Loucy (cell line): ENCODE results near the gene MN1.

Source experiments
- H2AFZ ChIP-seq: fragments of 200-600 bp; sonication (generic); 2 replicates; pipeline ENCODE4 v1.6.0; 2016; ENCODE audit warnings: antibody characterized with exemption, mild to moderate bottlenecking, low read length, moderate library complexity
- H3F3A ChIP-seq: fragments of 200-600 bp; 2 replicates; pipeline ENCODE4 v1.6.0; 2016; ENCODE audit warnings: antibody characterized with exemption, low read depth, mild to moderate bottlenecking
- H3K27me3 ChIP-seq: fragments of 200-600 bp; sonication (generic); 2 replicates; pipeline ENCODE4 v1.6.1; 2014; ENCODE audit warnings: low read length, mild to moderate bottlenecking; ENCODE audit not compliant: insufficient read depth, poor library complexity, severe bottlenecking
- H3K36me3 ChIP-seq: fragments of 200-600 bp; sonication (generic); 2 replicates; pipeline ENCODE4 v1.6.1; 2016; ENCODE audit warnings: low read length; ENCODE audit not compliant: insufficient read depth
- H3K4me1 ChIP-seq: fragments of 200-600 bp; sonication (generic); 2 replicates; pipeline ENCODE4 v1.5.1; 2014; ENCODE audit warnings: low read length, mild to moderate bottlenecking; ENCODE audit not compliant: insufficient read depth, poor library complexity, severe bottlenecking
- H3K4me2 ChIP-seq: fragments of 200-600 bp; sonication (generic); 2 replicates; pipeline ENCODE4 v1.6.0; 2014; ENCODE audit warnings: antibody characterized with exemption, low read length, low read depth, mild to moderate bottlenecking; ENCODE audit not compliant: poor library complexity, severe bottlenecking
- H3K4me3 ChIP-seq: fragments of 200-600 bp; sonication (generic); 2 replicates; pipeline ENCODE4 v1.5.1; 2014; ENCODE audit warnings: low read length, mild to moderate bottlenecking, mixed read lengths; ENCODE audit not compliant: poor library complexity, severe bottlenecking
- H3K79me2 ChIP-seq: fragments of 200-600 bp; sonication (generic); 2 replicates; pipeline ENCODE4 v1.6.1; 2014; ENCODE audit warnings: low read length; ENCODE audit not compliant: insufficient read depth
- H3K9ac ChIP-seq: fragments of 200-600 bp; sonication (generic); 2 replicates; pipeline ENCODE4 v1.6.0; 2014; ENCODE audit warnings: mild to moderate bottlenecking, low read depth, low read length, moderate library complexity; ENCODE audit not compliant: poor library complexity, severe bottlenecking
- H3K9me2 ChIP-seq: fragments of 200-600 bp; sonication (generic); replicated peaks from 2 replicates; pipeline ENCODE4 v1.6.1; 2016; ENCODE audit warnings: low read depth, low read length, mixed read lengths
- H3K9me3 ChIP-seq: fragments of 200-600 bp; sonication (generic); 2 replicates; pipeline ENCODE4 v1.6.1; 2014; ENCODE audit warnings: mild to moderate bottlenecking, antibody characterized with exemption, low read length, low read depth; ENCODE audit not compliant: insufficient read depth
- H4K20me1 ChIP-seq: fragments of 200-600 bp; sonication (generic); 2 replicates; pipeline ENCODE4 v1.6.0; 2014; ENCODE audit warnings: antibody characterized with exemption, low read length, mild to moderate bottlenecking; ENCODE audit not compliant: insufficient read depth, poor library complexity, severe bottlenecking
- EZH2phosphoT487 ChIP-seq: fragments of 200-600 bp; IDR thresholded peaks from 2 replicates; pipeline ENCODE4 v1.6.1; 2018; ENCODE audit warnings: antibody characterized with exemption, mild to moderate bottlenecking, moderate library complexity, borderline replicate concordance
- TF ChIP-seq, protein P1 (sequence below): fragments of 200-600 bp; sonication (generic); conservative IDR thresholded peaks from 2 replicates; pipeline ENCODE4 v1.5.1; 2014; ENCODE audit warnings: mild to moderate bottlenecking, antibody characterized with exemption, low read length

The MN1 gene

DNA sequence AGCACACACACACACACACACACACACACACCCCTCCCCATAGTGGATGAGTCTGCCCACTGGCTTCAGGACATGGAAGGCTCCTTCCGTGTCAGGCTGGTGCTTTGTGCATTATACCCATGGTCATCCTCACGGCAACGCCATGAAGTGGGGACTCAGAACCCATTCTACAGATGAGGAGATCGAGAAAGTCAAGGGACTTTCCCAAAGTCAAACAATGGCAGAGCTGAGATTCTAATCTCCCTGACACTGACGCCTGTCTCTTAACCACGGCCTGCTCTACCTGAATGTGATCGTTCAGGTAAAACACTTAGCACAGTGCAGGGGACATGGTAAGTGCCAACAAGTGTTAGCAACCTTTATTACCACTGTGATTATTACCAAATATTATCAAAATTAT lies 4.3 kb upstream of the MN1 start:
- no peak overlapping the region for H3K4me3 ChIP-seq
- no peaks in the 10 kb centered on the region for H3K27me3 ChIP-seq
- no peaks in the 10 kb centered on the region for H3F3A ChIP-seq
- no peak overlapping the region for H2AFZ ChIP-seq
- H3K4me1 ChIP-seq, result no peaks in the 10 kb centered on the region
- no peak overlapping the region for H3K4me2 ChIP-seq
- no peak overlapping the region for H3K9ac ChIP-seq
- H3K79me2 ChIP-seq, result no peaks in the 10 kb centered on the region
- H3K9me2 ChIP-seq, result no peaks in the 10 kb centered on the region
- no peak for TF ChIP-seq EZH2phosphoT487
- TF ChIP-seq, protein P1, sequence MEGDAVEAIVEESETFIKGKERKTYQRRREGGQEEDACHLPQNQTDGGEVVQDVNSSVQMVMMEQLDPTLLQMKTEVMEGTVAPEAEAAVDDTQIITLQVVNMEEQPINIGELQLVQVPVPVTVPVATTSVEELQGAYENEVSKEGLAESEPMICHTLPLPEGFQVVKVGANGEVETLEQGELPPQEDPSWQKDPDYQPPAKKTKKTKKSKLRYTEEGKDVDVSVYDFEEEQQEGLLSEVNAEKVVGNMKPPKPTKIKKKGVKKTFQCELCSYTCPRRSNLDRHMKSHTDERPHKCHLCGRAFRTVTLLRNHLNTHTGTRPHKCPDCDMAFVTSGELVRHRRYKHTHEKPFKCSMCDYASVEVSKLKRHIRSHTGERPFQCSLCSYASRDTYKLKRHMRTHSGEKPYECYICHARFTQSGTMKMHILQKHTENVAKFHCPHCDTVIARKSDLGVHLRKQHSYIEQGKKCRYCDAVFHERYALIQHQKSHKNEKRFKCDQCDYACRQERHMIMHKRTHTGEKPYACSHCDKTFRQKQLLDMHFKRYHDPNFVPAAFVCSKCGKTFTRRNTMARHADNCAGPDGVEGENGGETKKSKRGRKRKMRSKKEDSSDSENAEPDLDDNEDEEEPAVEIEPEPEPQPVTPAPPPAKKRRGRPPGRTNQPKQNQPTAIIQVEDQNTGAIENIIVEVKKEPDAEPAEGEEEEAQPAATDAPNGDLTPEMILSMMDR, result no peak
- H3K9me3 ChIP-seq, result no peaks in the 10 kb centered on the region
- H4K20me1 ChIP-seq, result no peaks in the 10 kb centered on the region
- no peaks in the 10 kb centered on the region for H3K36me3 ChIP-seq

DNA sequence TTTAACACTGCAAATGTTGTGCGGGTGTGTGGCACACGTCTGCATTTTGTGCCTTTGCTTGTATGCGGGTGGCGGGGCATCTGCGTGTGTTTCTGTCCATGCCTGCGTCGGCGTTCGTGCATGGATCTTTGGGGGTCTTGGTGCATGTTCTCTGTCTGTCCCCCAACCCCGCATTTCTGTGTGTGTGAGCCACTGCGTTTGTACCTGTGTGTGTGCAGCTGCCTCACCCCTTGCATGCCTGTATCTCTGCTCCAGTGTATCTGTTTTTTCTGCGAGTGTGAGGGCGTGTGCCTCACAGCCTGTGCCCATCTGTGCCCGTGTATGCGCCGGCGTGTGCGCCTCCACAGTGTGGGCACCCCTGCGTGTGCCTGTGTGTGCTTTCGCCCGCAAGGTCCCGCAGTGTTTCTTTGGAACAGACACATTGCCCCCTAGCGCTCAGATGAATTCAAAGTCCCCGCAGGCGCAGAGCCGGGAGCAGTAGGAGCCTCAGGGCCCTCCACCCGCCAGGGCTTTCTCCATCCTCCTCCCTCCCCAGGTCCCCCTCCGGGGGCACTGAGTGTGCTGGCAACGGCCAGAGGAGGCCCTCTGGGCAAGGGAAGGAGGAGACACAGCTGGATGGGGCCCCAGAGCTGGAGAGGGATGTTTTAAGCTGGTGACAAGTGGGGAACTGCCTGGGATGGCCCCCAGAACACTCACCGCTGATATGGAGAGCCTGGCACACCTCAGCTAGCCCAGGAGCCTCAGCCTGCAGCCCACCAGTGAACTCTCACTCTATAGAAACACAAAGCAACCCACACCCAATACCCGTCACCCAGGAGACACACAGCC lies 3.1 kb upstream of the MN1 start:
- H3K36me3 ChIP-seq, result no peaks in the 10 kb centered on the region
- no peaks in the 10 kb centered on the region for H3K9me2 ChIP-seq
- H3K4me2 ChIP-seq, result no peak overlapping the region
- no peaks in the 10 kb centered on the region for H3K4me1 ChIP-seq
- no peaks in the 10 kb centered on the region for H3K9me3 ChIP-seq
- no peaks in the 10 kb centered on the region for H3K27me3 ChIP-seq
- TF ChIP-seq, protein P1, result peak; percentile 72
- no peak for TF ChIP-seq EZH2phosphoT487
- no peak overlapping the region for H3K4me3 ChIP-seq
- no peaks in the 10 kb centered on the region for H4K20me1 ChIP-seq
- H3F3A ChIP-seq, result no peaks in the 10 kb centered on the region
- peak overlapping the region; percentile 64; the same call in 1 of the 2 replicates for H2AFZ ChIP-seq
- H3K9ac ChIP-seq, result no peak overlapping the region
- no peaks in the 10 kb centered on the region for H3K79me2 ChIP-seq

DNA sequence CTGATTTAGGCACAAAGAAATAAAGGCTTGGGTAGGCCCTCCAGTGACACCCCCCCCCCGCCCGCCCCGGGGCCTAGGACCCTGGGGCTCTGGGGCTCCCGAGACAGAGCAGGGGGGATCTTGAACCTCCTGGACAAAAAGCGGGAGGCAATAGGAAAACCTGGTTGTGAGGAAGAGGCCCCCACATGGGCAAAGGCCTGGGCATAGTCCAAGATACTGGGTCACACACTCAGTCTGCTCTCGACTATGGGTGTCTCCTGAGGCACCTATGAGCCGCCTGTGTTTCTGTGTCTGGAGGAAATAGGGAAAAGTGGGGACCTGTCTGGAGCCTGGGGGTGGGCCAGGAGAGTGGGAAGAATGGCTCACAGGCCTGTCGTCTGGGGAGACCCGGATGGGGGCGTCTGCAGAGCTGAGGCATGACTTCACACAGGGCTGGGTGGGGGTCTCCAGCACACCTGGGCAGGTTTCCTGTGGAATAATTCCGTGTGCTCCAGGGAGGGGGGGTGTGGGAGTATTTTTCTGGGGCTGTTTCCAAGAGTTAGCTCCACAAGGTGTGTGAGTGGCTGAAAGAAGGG lies 2.4 kb upstream of the MN1 start:
- H3F3A ChIP-seq, result no peaks in the 10 kb centered on the region
- H3K9ac ChIP-seq, result no peak overlapping the region
- no peaks in the 10 kb centered on the region for H4K20me1 ChIP-seq
- no peaks in the 10 kb centered on the region for H3K36me3 ChIP-seq
- no peaks in the 10 kb centered on the region for H3K4me1 ChIP-seq
- H2AFZ ChIP-seq, result no peak overlapping the region
- no peaks in the 10 kb centered on the region for H3K9me2 ChIP-seq
- H3K4me3 ChIP-seq, result no peak overlapping the region
- no peaks in the 10 kb centered on the region for H3K79me2 ChIP-seq
- no peaks in the 10 kb centered on the region for H3K27me3 ChIP-seq
- no peaks in the 10 kb centered on the region for H3K9me3 ChIP-seq
- no peak overlapping the region for H3K4me2 ChIP-seq
- TF ChIP-seq, protein P1, result no peak
- TF ChIP-seq EZH2phosphoT487, result no peak
